Calu3 (cell line): ENCODE results near the gene DSC2. TPM values are rescaled to one million over a fixed set of nuclear protein-coding genes. Genes with fewer than 3 reads are reported as not detected.

Source experiments
- BruUV-seq: library from RNA; stranded (reverse); fragments of 400-500 nt; replicated peaks from 2 replicates; lab custom pipeline; 2021; lab: Mats Ljungman, UMichigan
- CTCF ChIA-PET: fragments of 300-600 bp; sonication (Branson Sonifier 250); formaldehyde crosslinking; loops from one replicate; lab custom pipeline; 2022; ENCODE audit warnings: antibody characterized with exemption; lab: Charles Lee
- DNase-seq: peaks from one replicate; pipeline ENCODE4 v3.0.0; 2022
- H3K27ac Mint-ChIP-seq: one replicate; pipeline ENCODE4 v1.8.0; 2022; ENCODE audit warnings: mixed read lengths; ENCODE audit not compliant: unreplicated experiment
- H3K27me3 Mint-ChIP-seq: one replicate; pipeline ENCODE4 v1.8.0; 2022; ENCODE audit warnings: mixed read lengths; ENCODE audit not compliant: unreplicated experiment
- H3K36me3 Mint-ChIP-seq: one replicate; pipeline ENCODE4 v1.8.0; 2022; ENCODE audit warnings: mild to moderate bottlenecking, moderate library complexity, mixed read lengths; ENCODE audit not compliant: insufficient read depth, unreplicated experiment
- H3K4me1 Mint-ChIP-seq: one replicate; pipeline ENCODE4 v1.8.0; 2022; ENCODE audit warnings: mild to moderate bottlenecking, low read depth, mixed read lengths; ENCODE audit not compliant: unreplicated experiment
- H3K4me3 Mint-ChIP-seq: one replicate; pipeline ENCODE4 v1.8.0; 2022; ENCODE audit warnings: mild to moderate bottlenecking, low read depth, moderate library complexity, mixed read lengths; ENCODE audit not compliant: unreplicated experiment
- H3K9me3 Mint-ChIP-seq: one replicate; pipeline ENCODE4 v1.8.0; 2022; ENCODE audit warnings: low read depth, mixed read lengths; ENCODE audit not compliant: unreplicated experiment
- intact Hi-C: fragments of 100-400 bp; cut with micrococcal nuclease; formaldehyde crosslinking; loops from one replicate; pipeline ENCODE4 v1.10.0; 2022; ENCODE audit not compliant: unreplicated experiment
- total RNA-seq: library from RNA; stranded (reverse); gene quantifications from 2 replicates; pipeline ENCODE4 v1.2.3, GENCODE V29; 2022
- TF ChIP-seq, protein P1 (sequence below): fragments of 200-600 bp; IDR thresholded peaks from one replicate; pipeline ENCODE4 v1.8.0; 2022; ENCODE audit warnings: antibody characterized with exemption; ENCODE audit not compliant: unreplicated experiment

DSC2 gene
- total RNA-seq, 1 experiment from 2014 or later = 42.4 TPM

DNA sequence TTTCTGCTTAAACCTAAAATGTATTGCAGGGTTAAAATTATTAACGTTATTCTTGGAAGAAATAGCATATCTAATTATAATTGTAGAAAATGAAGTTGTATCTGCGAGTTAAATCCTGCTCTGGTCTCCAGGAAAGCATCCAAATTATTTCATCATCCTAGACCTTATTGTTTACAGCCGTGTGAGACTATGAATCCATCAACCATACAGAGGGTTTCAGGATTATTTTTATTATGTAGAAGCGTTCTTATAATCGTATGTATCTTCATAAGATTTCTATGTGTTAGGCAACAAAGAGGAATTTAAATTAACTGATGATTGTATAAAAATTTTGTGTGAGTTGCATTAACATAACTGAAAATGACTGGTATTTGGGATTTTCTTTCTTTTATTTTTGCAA is 45.2 kb downstream of the DSC2 start:
- no peaks in the 10 kb centered on the region for H3K4me1 Mint-ChIP-seq
- DNase-seq = no peak
- peaks cover 6% of the 10 kb centered on the region for H3K9me3 Mint-ChIP-seq
- CTCF ChIA-PET = no interaction called here
- BruUV-seq = no TSS peak
- TF ChIP-seq, protein P1, sequence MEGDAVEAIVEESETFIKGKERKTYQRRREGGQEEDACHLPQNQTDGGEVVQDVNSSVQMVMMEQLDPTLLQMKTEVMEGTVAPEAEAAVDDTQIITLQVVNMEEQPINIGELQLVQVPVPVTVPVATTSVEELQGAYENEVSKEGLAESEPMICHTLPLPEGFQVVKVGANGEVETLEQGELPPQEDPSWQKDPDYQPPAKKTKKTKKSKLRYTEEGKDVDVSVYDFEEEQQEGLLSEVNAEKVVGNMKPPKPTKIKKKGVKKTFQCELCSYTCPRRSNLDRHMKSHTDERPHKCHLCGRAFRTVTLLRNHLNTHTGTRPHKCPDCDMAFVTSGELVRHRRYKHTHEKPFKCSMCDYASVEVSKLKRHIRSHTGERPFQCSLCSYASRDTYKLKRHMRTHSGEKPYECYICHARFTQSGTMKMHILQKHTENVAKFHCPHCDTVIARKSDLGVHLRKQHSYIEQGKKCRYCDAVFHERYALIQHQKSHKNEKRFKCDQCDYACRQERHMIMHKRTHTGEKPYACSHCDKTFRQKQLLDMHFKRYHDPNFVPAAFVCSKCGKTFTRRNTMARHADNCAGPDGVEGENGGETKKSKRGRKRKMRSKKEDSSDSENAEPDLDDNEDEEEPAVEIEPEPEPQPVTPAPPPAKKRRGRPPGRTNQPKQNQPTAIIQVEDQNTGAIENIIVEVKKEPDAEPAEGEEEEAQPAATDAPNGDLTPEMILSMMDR = no peak
- no peaks in the 10 kb centered on the region for H3K27me3 Mint-ChIP-seq
- no peaks in the 10 kb centered on the region for H3K36me3 Mint-ChIP-seq
- intact Hi-C loops = no loop called here
- H3K4me3 Mint-ChIP-seq = no peak overlapping the region
- H3K27ac Mint-ChIP-seq = no peak overlapping the region

DNA sequence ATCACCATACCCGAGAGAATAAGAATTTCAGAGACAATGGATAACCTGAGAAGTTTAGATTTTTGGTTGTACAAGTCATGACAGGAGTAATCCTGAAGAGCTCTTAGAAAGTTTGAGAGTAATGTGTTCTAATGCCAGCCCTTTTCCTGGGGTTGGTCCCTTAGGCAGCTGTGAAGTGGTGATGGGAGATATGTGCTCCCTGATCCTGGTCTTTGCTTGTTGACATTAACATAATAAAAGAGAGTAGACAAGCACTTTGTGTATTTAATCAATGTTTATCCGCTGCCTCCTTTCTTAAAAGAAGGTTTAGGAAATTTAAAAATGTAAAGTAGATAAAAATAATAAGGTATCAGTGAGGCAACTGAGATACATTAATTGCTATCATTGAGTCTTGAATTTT is 45.9 kb downstream of the DSC2 start:
- H3K27me3 Mint-ChIP-seq = no peaks in the 10 kb centered on the region
- no peaks in the 10 kb centered on the region for H3K36me3 Mint-ChIP-seq
- no peak overlapping the region for H3K27ac Mint-ChIP-seq
- CTCF ChIA-PET = no interaction called here
- intact Hi-C loops = no loop called here
- BruUV-seq = no TSS peak
- no peak for DNase-seq
- TF ChIP-seq, protein P1 = no peak
- H3K4me1 Mint-ChIP-seq = no peaks in the 10 kb centered on the region
- H3K4me3 Mint-ChIP-seq = no peak overlapping the region
- peaks cover 6% of the 10 kb centered on the region for H3K9me3 Mint-ChIP-seq

DNA sequence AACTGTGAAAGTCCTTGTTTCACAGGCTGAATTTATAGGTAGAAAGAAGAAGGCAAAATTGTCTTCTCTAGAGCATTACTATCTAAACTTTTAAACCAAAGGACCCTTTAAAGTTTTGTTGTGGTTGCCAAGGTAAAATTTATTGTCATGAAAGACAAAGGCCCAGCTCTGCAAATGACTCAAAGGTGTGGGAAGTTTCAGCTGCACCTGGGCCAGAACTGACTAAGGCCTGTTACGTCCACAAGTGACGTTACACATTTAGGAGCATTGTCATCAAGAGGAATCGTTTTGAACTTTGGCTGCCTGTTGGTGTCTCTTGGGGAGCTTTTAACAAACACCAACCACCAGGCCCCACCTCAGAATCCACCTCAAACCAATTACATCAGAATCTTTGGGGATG is 51.6 kb downstream of the DSC2 start:
- H3K27me3 Mint-ChIP-seq = no peaks in the 10 kb centered on the region
- peaks cover 6% of the 10 kb centered on the region for H3K9me3 Mint-ChIP-seq
- H3K27ac Mint-ChIP-seq = no peak overlapping the region
- intact Hi-C loops = no loop called here
- DNase-seq = no peak
- H3K4me3 Mint-ChIP-seq = no peak overlapping the region
- peaks cover 18% of the 10 kb centered on the region for H3K4me1 Mint-ChIP-seq
- CTCF ChIA-PET = no interaction called here
- no TSS peak for BruUV-seq
- no peaks in the 10 kb centered on the region for H3K36me3 Mint-ChIP-seq
- TF ChIP-seq, protein P1 = no peak

DNA sequence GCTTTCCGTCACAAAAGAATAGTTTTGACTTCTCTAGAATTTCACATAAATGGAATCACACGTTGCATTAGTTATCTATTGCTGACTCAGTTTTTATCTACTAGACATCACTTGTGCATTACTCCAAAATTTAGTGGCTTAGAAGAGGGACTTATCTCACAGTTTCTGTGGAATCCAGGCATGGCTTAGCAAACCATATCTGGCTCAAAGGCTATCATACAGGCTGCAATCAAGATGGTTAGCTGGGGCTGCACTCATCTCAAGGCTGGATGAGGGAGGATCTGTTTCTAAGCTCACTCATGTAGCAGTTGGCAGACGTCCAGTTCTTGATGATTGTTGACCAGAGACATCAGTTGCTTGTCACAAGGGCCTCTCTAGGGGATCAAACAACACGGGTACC is 53.0 kb downstream of the DSC2 start:
- Mint-ChIP-seq H3K9me3 (peaks cover 6% of the 10 kb centered on the region), H3K27ac (no peak overlapping the region), H3K27me3 (no peaks in the 10 kb centered on the region), H3K36me3 (no peaks in the 10 kb centered on the region), H3K4me3 (no peak overlapping the region), H3K4me1 (peaks cover 25% of the 10 kb centered on the region)
- no peak for DNase-seq
- CTCF ChIA-PET = no interaction called here
- TF ChIP-seq, protein P1 = no peak
- BruUV-seq = no TSS peak
- intact Hi-C loops = loop anchor here (5.0 kb wide), 1 partner anchor 48 kb away; no protein-coding TSS in a partner anchor
